Neural cell (in vitro differentiated cells): ENCODE data around the gene HMSD. TPM values are rescaled to one million over a fixed set of nuclear protein-coding genes. Genes with fewer than 3 reads are reported as not detected.

Experiments
- H2AFZ ChIP-seq: fragments of 200-600, 300-800 bp; sonication (generic), shearing (Covaris generic); 2 replicates; pipeline ENCODE4 v1.6.0; 2014; ENCODE audit warnings: low read depth, mild to moderate bottlenecking, antibody characterized with exemption, low read length, moderate library complexity
- H3F3A ChIP-seq: fragments of 200-600 bp; shearing (Covaris generic); 2 replicates; pipeline ENCODE4 v1.6.1; 2016; ENCODE audit warnings: mild to moderate bottlenecking, moderate library complexity, mixed read lengths, antibody characterized with exemption, low read length; ENCODE audit not compliant: insufficient read depth, poor library complexity, severe bottlenecking
- H3K27ac ChIP-seq: fragments of 200-600, 300-800 bp; sonication (generic), shearing (Covaris generic); 2 replicates; pipeline ENCODE4 v1.5.1; 2014; ENCODE audit warnings: mild to moderate bottlenecking, low read length, moderate library complexity
- H3K27me3 ChIP-seq: fragments of 300-800, 200-600 bp; sonication (generic), shearing (Covaris generic); 2 replicates; pipeline ENCODE4 v1.6.0; 2014; ENCODE audit warnings: mild to moderate bottlenecking, low read depth, low read length, moderate library complexity; ENCODE audit not compliant: insufficient read depth
- H3K36me3 ChIP-seq: fragments of 300-800, 200-600 bp; sonication (generic), shearing (Covaris generic); 2 replicates; pipeline ENCODE4 v1.5.1; 2014; ENCODE audit warnings: mild to moderate bottlenecking, antibody characterized with exemption, low read length, moderate library complexity; ENCODE audit not compliant: insufficient read depth
- H3K4me2 ChIP-seq: fragments of 300-800, 200-600 bp; sonication (generic), shearing (Covaris generic); 2 replicates; pipeline ENCODE4 v1.6.0; 2014; ENCODE audit warnings: mild to moderate bottlenecking, low read length
- H3K4me3 ChIP-seq: fragments of 300-800, 200-600 bp; sonication (generic), shearing (Covaris generic); 2 replicates; pipeline ENCODE4 v1.5.1; 2014; ENCODE audit warnings: mild to moderate bottlenecking, low read length, moderate library complexity
- H3K79me2 ChIP-seq: fragments of 200-600 bp; shearing (Covaris generic); replicated peaks from 2 replicates; pipeline ENCODE4 v1.6.0; 2014; ENCODE audit warnings: mild to moderate bottlenecking, low read length, moderate library complexity; ENCODE audit not compliant: insufficient read depth
- H3K9ac ChIP-seq: fragments of 300-800, 200-600 bp; sonication (generic), shearing (Covaris generic); 2 replicates; pipeline ENCODE4 v1.6.1; 2016; ENCODE audit warnings: mild to moderate bottlenecking, low read length, mixed read lengths
- H3K9me2 ChIP-seq: fragments of 200-600 bp; shearing (Covaris generic); 2 replicates; pipeline ENCODE4 v1.6.1; 2016; ENCODE audit warnings: mild to moderate bottlenecking, low read length, mixed read lengths; ENCODE audit not compliant: insufficient read depth
- H3K9me3 ChIP-seq: fragments of 200-600, 300-800 bp; sonication (generic), shearing (Covaris generic); 2 replicates; pipeline ENCODE4 v1.6.1; 2016; ENCODE audit warnings: mild to moderate bottlenecking, mixed run types, low read length, moderate library complexity, mixed read lengths
- H4K20me1 ChIP-seq: fragments of 200-600 bp; shearing (Covaris generic); 2 replicates; pipeline ENCODE4 v1.6.1; 2016; ENCODE audit warnings: mild to moderate bottlenecking, mixed run types; ENCODE audit not compliant: insufficient read depth
- EP300 ChIP-seq: fragments of 450-650 bp; conservative IDR thresholded peaks from 2 replicates; pipeline ENCODE4 v1.6.1; 2014; ENCODE audit warnings: antibody characterized with exemption, mild to moderate bottlenecking, moderate library complexity; ENCODE audit not compliant: poor library complexity, severe bottlenecking
- EZH2 ChIP-seq: fragments of 200-600, 300-800 bp; shearing (Covaris generic), sonication (generic); IDR thresholded peaks from 2 replicates; pipeline ENCODE4 v1.6.1; 2014; ENCODE audit warnings: antibody characterized with exemption, low read length, borderline replicate concordance, mild to moderate bottlenecking; ENCODE audit not compliant: insufficient read depth, poor library complexity, severe bottlenecking
- MXI1 ChIP-seq: fragments of 450-650 bp; conservative IDR thresholded peaks from 2 replicates; pipeline ENCODE4 v1.6.1; 2014; ENCODE audit warnings: antibody characterized with exemption, mild to moderate bottlenecking; ENCODE audit not compliant: poor library complexity, severe bottlenecking
- POLR2AphosphoS5 ChIP-seq: IDR thresholded peaks from 2 replicates; pipeline ENCODE4 v1.6.1; 2012
- RAD21 ChIP-seq: fragments of 450-650 bp; conservative IDR thresholded peaks from 2 replicates; pipeline ENCODE4 v1.6.1; 2014; ENCODE audit warnings: antibody characterized with exemption, mild to moderate bottlenecking, moderate library complexity
- SMC3 ChIP-seq: fragments of 450-650 bp; conservative IDR thresholded peaks from 2 replicates; pipeline ENCODE4 v1.6.1; 2014; ENCODE audit warnings: antibody characterized with exemption, mild to moderate bottlenecking, moderate library complexity; ENCODE audit not compliant: poor library complexity
- TAF1 ChIP-seq: IDR thresholded peaks from 2 replicates; pipeline ENCODE4 v1.6.1; 2012; ENCODE audit warnings: low read depth
- polyA plus RNA-seq: library from polyadenylated mRNA; depleted of rRNA; stranded (reverse); fragments of >200 nt; gene quantifications from 2 replicates; pipeline ENCODE4 v1.2.3, GENCODE V29; 2014
- TF ChIP-seq, protein P1 (sequence below): IDR thresholded peaks from 2 replicates; pipeline ENCODE4 v1.6.1; 2012; ENCODE audit warnings: borderline replicate concordance
- TF ChIP-seq, protein P2 (sequence below): fragments of 450-650 bp; IDR thresholded peaks from 2 replicates; pipeline ENCODE4 v1.5.1; 2014; ENCODE audit warnings: antibody characterized with exemption, mild to moderate bottlenecking, moderate library complexity; ENCODE audit not compliant: poor library complexity, severe bottlenecking

Gene HMSD
- polyA plus RNA-seq, 1 donor from 2014 or later = not detected

DNA sequence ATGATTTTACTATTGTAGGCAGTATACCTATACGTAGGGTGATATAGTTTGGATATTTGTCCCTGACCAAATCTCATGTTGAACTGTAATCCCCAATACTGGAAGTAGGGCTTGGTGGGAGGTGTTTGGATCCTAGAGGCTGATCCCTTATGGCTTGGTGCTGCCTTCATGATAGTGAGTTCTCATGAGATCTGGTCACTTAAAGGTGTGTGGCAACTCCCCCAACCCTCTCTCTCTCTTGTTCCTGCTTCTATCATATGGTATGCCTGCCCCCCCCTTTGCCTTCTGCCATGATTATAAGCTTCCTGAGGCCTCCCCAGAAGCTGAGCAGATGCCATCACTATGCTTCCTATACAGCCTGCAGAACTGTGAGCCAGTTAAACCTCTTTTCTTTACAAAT is 43.0 kb upstream of the HMSD start:
- no peaks in the 10 kb centered on the region for H3K79me2 ChIP-seq
- no peaks in the 10 kb centered on the region for H3K36me3 ChIP-seq
- H3K9me2 ChIP-seq = no peaks in the 10 kb centered on the region
- no peak overlapping the region for H3K9ac ChIP-seq
- H3K27me3 ChIP-seq = no peaks in the 10 kb centered on the region
- no peak overlapping the region for H3K4me3 ChIP-seq
- no peaks in the 10 kb centered on the region for H3F3A ChIP-seq
- no peak for TF ChIP-seq RAD21
- TF ChIP-seq EP300 = no peak
- TF ChIP-seq MXI1 = no peak
- no peak for TF ChIP-seq POLR2AphosphoS5
- TF ChIP-seq EZH2 = no peak
- TF ChIP-seq TAF1 = no peak
- TF ChIP-seq, protein P1, sequence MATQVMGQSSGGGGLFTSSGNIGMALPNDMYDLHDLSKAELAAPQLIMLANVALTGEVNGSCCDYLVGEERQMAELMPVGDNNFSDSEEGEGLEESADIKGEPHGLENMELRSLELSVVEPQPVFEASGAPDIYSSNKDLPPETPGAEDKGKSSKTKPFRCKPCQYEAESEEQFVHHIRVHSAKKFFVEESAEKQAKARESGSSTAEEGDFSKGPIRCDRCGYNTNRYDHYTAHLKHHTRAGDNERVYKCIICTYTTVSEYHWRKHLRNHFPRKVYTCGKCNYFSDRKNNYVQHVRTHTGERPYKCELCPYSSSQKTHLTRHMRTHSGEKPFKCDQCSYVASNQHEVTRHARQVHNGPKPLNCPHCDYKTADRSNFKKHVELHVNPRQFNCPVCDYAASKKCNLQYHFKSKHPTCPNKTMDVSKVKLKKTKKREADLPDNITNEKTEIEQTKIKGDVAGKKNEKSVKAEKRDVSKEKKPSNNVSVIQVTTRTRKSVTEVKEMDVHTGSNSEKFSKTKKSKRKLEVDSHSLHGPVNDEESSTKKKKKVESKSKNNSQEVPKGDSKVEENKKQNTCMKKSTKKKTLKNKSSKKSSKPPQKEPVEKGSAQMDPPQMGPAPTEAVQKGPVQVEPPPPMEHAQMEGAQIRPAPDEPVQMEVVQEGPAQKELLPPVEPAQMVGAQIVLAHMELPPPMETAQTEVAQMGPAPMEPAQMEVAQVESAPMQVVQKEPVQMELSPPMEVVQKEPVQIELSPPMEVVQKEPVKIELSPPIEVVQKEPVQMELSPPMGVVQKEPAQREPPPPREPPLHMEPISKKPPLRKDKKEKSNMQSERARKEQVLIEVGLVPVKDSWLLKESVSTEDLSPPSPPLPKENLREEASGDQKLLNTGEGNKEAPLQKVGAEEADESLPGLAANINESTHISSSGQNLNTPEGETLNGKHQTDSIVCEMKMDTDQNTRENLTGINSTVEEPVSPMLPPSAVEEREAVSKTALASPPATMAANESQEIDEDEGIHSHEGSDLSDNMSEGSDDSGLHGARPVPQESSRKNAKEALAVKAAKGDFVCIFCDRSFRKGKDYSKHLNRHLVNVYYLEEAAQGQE = no peak
- TF ChIP-seq, protein P2, sequence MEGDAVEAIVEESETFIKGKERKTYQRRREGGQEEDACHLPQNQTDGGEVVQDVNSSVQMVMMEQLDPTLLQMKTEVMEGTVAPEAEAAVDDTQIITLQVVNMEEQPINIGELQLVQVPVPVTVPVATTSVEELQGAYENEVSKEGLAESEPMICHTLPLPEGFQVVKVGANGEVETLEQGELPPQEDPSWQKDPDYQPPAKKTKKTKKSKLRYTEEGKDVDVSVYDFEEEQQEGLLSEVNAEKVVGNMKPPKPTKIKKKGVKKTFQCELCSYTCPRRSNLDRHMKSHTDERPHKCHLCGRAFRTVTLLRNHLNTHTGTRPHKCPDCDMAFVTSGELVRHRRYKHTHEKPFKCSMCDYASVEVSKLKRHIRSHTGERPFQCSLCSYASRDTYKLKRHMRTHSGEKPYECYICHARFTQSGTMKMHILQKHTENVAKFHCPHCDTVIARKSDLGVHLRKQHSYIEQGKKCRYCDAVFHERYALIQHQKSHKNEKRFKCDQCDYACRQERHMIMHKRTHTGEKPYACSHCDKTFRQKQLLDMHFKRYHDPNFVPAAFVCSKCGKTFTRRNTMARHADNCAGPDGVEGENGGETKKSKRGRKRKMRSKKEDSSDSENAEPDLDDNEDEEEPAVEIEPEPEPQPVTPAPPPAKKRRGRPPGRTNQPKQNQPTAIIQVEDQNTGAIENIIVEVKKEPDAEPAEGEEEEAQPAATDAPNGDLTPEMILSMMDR = no peak
- no peak for TF ChIP-seq SMC3
- no peak overlapping the region for H2AFZ ChIP-seq
- H3K27ac ChIP-seq = no peak overlapping the region
- H3K9me3 ChIP-seq = no peaks in the 10 kb centered on the region
- no peaks in the 10 kb centered on the region for H4K20me1 ChIP-seq
- H3K4me2 ChIP-seq = no peak overlapping the region

DNA sequence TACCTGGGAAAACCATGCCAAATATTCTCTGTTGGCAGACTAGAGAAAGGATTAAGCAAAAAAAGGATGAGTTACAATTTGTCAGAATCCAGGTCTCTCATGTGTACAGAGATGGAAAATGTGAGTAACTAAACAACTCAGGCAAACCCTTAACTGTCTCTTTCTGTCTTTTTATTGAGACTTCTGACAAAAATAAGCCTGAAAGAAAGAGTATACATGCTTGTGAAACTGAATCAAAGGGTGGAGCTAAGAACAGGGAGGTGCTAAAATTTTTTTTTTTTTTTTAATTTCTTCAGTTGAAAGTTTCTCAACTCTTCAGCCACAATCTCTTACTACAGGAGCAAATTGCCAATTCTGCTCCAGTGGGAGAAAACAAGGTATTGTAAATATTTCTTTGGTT is 41.4 kb upstream of the HMSD start, which contains the start of gene SERPINB10:
Gene SERPINB10 (plus strand): TSS at position 295 of the 400 bp plus-strand sequence. CDS start 7,553 bp downstream, outside the sequence.
- Histone ChIP-seq H3K9me2 (no peaks in the 10 kb centered on the region), H3K9ac (no peak within 1 kb of the TSS), H3K27ac (no peak within 1 kb of the TSS), H3K9me3 (no peaks in the 10 kb centered on the region), H3K27me3 (no peaks in the 10 kb centered on the region), H3K79me2 (no peaks in the 10 kb centered on the region), H3F3A (no peaks in the 10 kb centered on the region), H3K4me2 (no peak within 1 kb of the TSS), H3K36me3 (no peaks in the 10 kb centered on the region), H3K4me3 (no peak within 1 kb of the TSS), H4K20me1 (no peaks in the 10 kb centered on the region), H2AFZ (no peak within 1 kb of the TSS)
- TF ChIP-seq TAF1 (no peak), EZH2 (no peak), EP300 (no peak), RAD21 (no peak), POLR2AphosphoS5 (no peak), SMC3 (no peak), MXI1 (no peak)
- TF ChIP-seq, protein P1 = no peak
- TF ChIP-seq, protein P2 = no peak
